Parathyroid adenoma (tissue), 2 donors: ENCODE data around the gene EML6.

Experiments
- H2AFZ ChIP-seq: fragments of 300-600 bp; sonication (generic); one replicate; pipeline ENCODE4 v1.7.0; 2017; ENCODE audit warnings: antibody characterized with exemption, mild to moderate bottlenecking
- H3K27ac ChIP-seq: fragments of 300-600 bp; sonication (generic); one replicate; pipeline ENCODE4 v1.7.0; 2017
- H3K27me3 ChIP-seq: fragments of 300-600 bp; sonication (generic); one replicate; pipeline ENCODE4 v1.7.0; 2017; ENCODE audit warnings: low read length; ENCODE audit not compliant: control insufficient read depth, insufficient read depth
- H3K36me3 ChIP-seq: fragments of 300-600 bp; sonication (generic); one replicate; pipeline ENCODE4 v1.7.0; 2017; ENCODE audit warnings: low read length; ENCODE audit not compliant: control insufficient read depth, insufficient read depth
- H3K4me1 ChIP-seq: fragments of 300-600 bp; sonication (generic); one replicate; pipeline ENCODE4 v1.7.0; 2017; ENCODE audit warnings: control low read depth
- H3K4me2 ChIP-seq: fragments of 300-600 bp; sonication (generic); one replicate; pipeline ENCODE4 v1.7.0; 2017; ENCODE audit warnings: low read length
- H3K4me3 ChIP-seq: fragments of 300-600 bp; sonication (generic); one replicate; pipeline ENCODE4 v1.7.0; 2017; ENCODE audit warnings: low read depth, low read length
- H3K79me2 ChIP-seq: fragments of 300-600 bp; sonication (generic); one replicate; pipeline ENCODE4 v1.7.0; 2017; ENCODE audit warnings: control low read depth
- H3K9ac ChIP-seq: fragments of 300-600 bp; sonication (generic); one replicate; pipeline ENCODE4 v1.7.0; 2017; ENCODE audit warnings: mild to moderate bottlenecking
- H3K9me3 ChIP-seq: fragments of 300-600 bp; sonication (generic); one replicate; pipeline ENCODE4 v1.7.0; 2017; ENCODE audit warnings: low read length; ENCODE audit not compliant: control insufficient read depth
- TF ChIP-seq, protein P1 (sequence below): fragments of 300-600 bp; sonication (generic); IDR thresholded peaks from one replicate; pipeline ENCODE4 v1.7.0; 2017; ENCODE audit warnings: antibody characterized with exemption, mild to moderate bottlenecking
- donor health status: primary hyperparathyroidism.

EML6 gene

DNA sequence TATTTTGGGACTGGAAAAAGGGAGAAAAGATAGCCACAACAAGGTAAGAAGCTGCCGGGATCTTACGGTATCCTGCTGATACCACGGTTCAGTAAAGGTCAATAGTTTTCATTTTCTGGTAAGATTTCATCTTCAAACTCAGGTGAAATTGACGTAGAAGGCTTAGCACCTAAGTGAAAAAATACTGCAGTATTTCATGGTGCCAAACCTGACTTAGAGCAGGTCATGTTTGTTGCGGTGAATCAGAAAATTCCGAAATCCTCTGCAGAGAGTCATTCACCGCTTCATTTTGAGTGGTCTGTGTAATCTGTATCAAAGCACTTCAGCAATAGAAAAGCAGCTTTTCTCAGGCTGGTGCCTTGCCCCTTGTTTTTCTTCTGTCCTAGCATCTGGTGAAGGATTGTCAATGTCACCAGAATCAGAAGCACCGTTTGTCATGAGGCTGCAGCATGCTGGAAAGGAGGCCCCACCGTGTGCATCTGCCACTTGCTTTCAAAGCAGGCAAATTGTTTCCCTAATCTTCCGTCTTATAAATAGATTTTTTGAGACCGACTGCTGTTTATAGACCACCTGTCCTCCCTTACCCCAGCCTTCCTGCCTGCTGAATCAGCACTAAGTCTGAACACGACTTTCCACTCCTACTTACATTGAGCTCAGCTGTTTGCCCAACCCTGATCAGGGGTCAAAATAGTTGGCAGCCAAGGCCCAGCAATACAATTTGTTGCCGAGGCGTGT lies 156.3 kb downstream of the EML6 start:
- Histone ChIP-seq H3K79me2 (no peaks in the 10 kb centered on the region), H3K9me3 (no peaks in the 10 kb centered on the region), H3K9ac (no peak overlapping the region), H3K4me3 (no peak overlapping the region), H3K36me3 (peaks cover 2% of the 10 kb centered on the region), H3K27me3 (no peaks in the 10 kb centered on the region), H3K4me1 (no peaks in the 10 kb centered on the region), H2AFZ (no peak overlapping the region), H3K27ac (no peak overlapping the region), H3K4me2 (no peak overlapping the region)
- TF ChIP-seq, protein P1, sequence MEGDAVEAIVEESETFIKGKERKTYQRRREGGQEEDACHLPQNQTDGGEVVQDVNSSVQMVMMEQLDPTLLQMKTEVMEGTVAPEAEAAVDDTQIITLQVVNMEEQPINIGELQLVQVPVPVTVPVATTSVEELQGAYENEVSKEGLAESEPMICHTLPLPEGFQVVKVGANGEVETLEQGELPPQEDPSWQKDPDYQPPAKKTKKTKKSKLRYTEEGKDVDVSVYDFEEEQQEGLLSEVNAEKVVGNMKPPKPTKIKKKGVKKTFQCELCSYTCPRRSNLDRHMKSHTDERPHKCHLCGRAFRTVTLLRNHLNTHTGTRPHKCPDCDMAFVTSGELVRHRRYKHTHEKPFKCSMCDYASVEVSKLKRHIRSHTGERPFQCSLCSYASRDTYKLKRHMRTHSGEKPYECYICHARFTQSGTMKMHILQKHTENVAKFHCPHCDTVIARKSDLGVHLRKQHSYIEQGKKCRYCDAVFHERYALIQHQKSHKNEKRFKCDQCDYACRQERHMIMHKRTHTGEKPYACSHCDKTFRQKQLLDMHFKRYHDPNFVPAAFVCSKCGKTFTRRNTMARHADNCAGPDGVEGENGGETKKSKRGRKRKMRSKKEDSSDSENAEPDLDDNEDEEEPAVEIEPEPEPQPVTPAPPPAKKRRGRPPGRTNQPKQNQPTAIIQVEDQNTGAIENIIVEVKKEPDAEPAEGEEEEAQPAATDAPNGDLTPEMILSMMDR, result no peak

DNA sequence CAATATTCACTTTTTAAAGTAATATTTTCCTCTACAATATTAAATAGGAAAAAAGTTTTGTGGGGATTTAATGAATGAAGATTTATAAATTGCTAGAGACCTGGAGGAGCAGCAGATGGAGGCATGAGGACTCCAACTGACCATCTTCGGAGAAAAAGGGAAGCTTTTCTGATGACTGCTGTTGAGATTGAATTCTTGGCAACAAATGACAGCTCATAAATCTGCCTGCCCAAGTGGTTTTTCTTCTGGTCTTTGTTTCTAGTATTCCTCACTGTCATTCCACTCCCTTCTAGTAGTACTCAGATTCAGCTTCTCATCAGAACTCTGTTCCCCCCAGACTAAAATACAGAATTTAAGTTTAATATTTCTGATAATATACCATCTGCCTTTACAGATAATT lies 157.0 kb downstream of the EML6 start:
- H3K27ac ChIP-seq, result no peak overlapping the region
- H2AFZ ChIP-seq, result no peak overlapping the region
- no peak overlapping the region for H3K4me2 ChIP-seq
- H3K4me1 ChIP-seq, result no peaks in the 10 kb centered on the region
- no peak overlapping the region for H3K4me3 ChIP-seq
- H3K9me3 ChIP-seq, result no peaks in the 10 kb centered on the region
- TF ChIP-seq, protein P1, result no peak
- no peaks in the 10 kb centered on the region for H3K79me2 ChIP-seq
- H3K27me3 ChIP-seq, result no peaks in the 10 kb centered on the region
- no peak overlapping the region for H3K9ac ChIP-seq
- H3K36me3 ChIP-seq, result peaks cover 2% of the 10 kb centered on the region

DNA sequence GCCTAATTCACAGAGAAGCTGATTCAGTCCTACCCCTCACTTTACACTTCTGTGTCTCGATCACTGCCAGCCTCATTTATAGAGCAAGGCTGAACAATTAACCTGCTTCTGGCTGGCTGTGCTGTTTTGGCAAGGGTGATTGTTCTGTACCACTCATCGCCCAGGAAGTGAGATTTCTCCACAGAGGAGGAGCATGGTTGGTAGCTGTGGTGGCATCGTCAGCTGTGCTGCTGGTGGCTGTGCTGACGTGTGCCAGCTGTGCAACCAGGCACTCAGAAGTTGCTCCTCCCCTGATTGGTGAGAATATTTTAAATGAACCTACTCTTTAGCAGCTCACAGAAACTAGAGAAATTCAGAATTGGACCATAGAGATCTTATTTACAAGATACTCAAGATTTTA lies 158.3 kb downstream of the EML6 start:
- TF ChIP-seq, protein P1, result no peak
- Histone ChIP-seq H3K27ac (no peak overlapping the region), H3K4me2 (no peak overlapping the region), H3K27me3 (no peaks in the 10 kb centered on the region), H3K4me1 (no peaks in the 10 kb centered on the region), H3K9me3 (no peaks in the 10 kb centered on the region), H2AFZ (no peak overlapping the region), H3K79me2 (no peaks in the 10 kb centered on the region), H3K4me3 (no peak overlapping the region), H3K36me3 (peaks cover 2% of the 10 kb centered on the region), H3K9ac (no peak overlapping the region)

DNA sequence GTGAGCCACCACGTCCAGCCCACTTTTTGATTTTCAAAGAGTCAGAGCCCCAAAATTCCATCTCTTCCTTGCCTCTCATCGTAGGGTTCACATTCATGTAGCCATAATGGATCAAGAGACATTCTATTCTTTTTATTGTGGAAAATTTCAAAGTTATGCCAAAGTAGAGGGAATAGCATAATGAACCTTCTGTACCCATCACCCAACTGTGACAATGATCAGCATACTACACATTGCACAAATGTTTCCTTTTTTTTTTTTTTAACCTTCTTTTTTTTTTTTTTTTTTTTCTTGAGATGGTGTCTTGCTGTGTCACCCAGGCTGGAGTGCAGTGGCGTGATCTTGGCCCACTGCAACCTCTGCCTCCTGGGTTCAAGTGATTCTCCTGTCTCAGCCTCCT lies 162.4 kb downstream of the EML6 start:
- Histone ChIP-seq H3K4me1 (no peaks in the 10 kb centered on the region), H3K9ac (no peak overlapping the region), H3K27ac (no peak overlapping the region), H3K4me2 (no peak overlapping the region), H3K36me3 (no peaks in the 10 kb centered on the region), H3K27me3 (no peaks in the 10 kb centered on the region), H3K4me3 (no peak overlapping the region), H3K9me3 (no peaks in the 10 kb centered on the region), H2AFZ (no peak overlapping the region), H3K79me2 (no peaks in the 10 kb centered on the region)
- TF ChIP-seq, protein P1, result no peak

DNA sequence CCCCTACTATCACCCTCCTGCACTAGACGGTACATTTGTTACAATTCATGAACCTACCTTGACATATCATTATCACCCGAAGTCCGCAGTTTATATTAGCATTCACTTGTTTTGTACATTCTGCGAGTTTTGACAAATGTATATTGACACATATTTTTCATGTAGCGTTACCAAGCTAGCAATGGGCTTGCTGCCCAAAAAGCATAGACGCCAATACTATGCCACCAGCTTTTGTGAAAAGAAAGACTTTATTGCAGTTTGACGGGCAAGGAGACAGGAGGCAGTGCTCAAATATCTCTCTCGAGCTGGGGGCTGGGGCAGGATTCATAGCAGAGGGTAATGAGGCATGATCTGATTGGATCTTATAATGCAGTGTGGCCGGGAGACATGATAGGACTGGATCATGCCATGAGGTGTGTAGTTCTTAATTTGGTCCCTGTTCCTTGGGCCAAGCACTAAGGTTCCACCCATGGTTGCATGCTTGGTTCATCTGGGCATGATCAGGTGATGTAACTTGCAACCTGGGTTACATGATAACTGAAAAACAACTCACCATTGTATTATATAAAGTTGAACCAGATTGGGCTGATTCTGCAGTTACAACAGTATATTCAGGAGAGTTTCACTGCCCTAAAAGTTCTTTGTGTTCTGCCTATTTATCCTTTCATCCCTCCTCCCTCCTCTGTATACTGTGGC lies 164.5 kb downstream of the EML6 start:
- Histone ChIP-seq H3K79me2 (no peaks in the 10 kb centered on the region), H3K9me3 (no peaks in the 10 kb centered on the region), H2AFZ (no peak overlapping the region), H3K9ac (no peak overlapping the region), H3K4me2 (no peak overlapping the region), H3K4me1 (no peaks in the 10 kb centered on the region), H3K27ac (no peak overlapping the region), H3K4me3 (no peak overlapping the region), H3K36me3 (no peaks in the 10 kb centered on the region), H3K27me3 (no peaks in the 10 kb centered on the region)
- TF ChIP-seq, protein P1, result no peak
